HEK293T (cell line): ENCODE measurements around the gene PRSS53.

ENCODE experiments used
- CTCF ChIA-PET: fragments of 350-600 bp; formaldehyde crosslinking; extraction: SDS; loops from one replicate; lab custom pipeline; 2021; ENCODE audit warnings: antibody characterized with exemption, inconsistent platforms; lab: Yijun Ruan, JAX
- POLR2A ChIA-PET: fragments of 350-600 bp; formaldehyde crosslinking; extraction: SDS; loops from one replicate; lab custom pipeline; 2020; ENCODE audit warnings: antibody characterized with exemption, inconsistent platforms; lab: Yijun Ruan, JAX
- DNase-seq: peaks from one replicate; pipeline ENCODE4 v3.0.0; 2012; ENCODE audit warnings: mixed read lengths; ENCODE audit errors: extremely low spot score
- ARNT ChIP-seq: fragments of 450-650 bp; IDR thresholded peaks from 2 replicates; pipeline ENCODE4 v1.6.1; 2017; ENCODE audit warnings: mild to moderate bottlenecking
- BHLHE40 ChIP-seq: fragments of 450-650 bp; IDR thresholded peaks from 2 replicates; pipeline ENCODE4 v1.6.1; 2016; ENCODE audit warnings: mild to moderate bottlenecking, moderate library complexity, borderline replicate concordance
- CTBP1 ChIP-seq: fragments of 450-650 bp; IDR thresholded peaks from 2 replicates; pipeline ENCODE4 v1.6.1; 2016; ENCODE audit warnings: borderline replicate concordance
- ELF4 ChIP-seq: fragments of 450-650 bp; IDR thresholded peaks from 2 replicates; pipeline ENCODE4 v1.6.1; 2017; ENCODE audit warnings: antibody characterized with exemption
- FOXA1 ChIP-seq: fragments of 450-650 bp; IDR thresholded peaks from 2 replicates; pipeline ENCODE4 v1.6.1; 2016; ENCODE audit warnings: mild to moderate bottlenecking
- FOXK2 ChIP-seq: fragments of 450-650 bp; IDR thresholded peaks from 2 replicates; pipeline ENCODE4 v1.6.1; 2016; ENCODE audit warnings: mild to moderate bottlenecking
- FOXM1 ChIP-seq: fragments of 450-650 bp; IDR thresholded peaks from 2 replicates; pipeline ENCODE4 v1.6.1; 2017; ENCODE audit warnings: mild to moderate bottlenecking, borderline replicate concordance
- HDGF ChIP-seq: fragments of 450-650 bp; IDR thresholded peaks from 2 replicates; pipeline ENCODE4 v1.6.1; 2017; ENCODE audit warnings: antibody characterized with exemption, borderline replicate concordance
- L3MBTL2 ChIP-seq: fragments of 450-650 bp; conservative IDR thresholded peaks from 2 replicates; pipeline ENCODE4 v1.6.1; 2016; ENCODE audit warnings: mild to moderate bottlenecking
- LEF1 ChIP-seq: fragments of 450-650 bp; IDR thresholded peaks from 2 replicates; pipeline ENCODE4 v1.6.1; 2017; ENCODE audit warnings: mild to moderate bottlenecking, borderline replicate concordance
- NFRKB ChIP-seq: fragments of 450-650 bp; IDR thresholded peaks from 2 replicates; pipeline ENCODE4 v1.6.1; 2016; ENCODE audit warnings: mild to moderate bottlenecking, moderate library complexity
- PKNOX1 ChIP-seq: fragments of 450-650 bp; IDR thresholded peaks from 2 replicates; pipeline ENCODE4 v1.6.1; 2016
- SP1 ChIP-seq: fragments of 450-650 bp; IDR thresholded peaks from 2 replicates; pipeline ENCODE4 v1.6.1; 2017
- SUZ12 ChIP-seq: fragments of 450-650 bp; IDR thresholded peaks from 2 replicates; pipeline ENCODE4 v1.6.1; 2016; ENCODE audit warnings: mild to moderate bottlenecking
- TARDBP ChIP-seq: fragments of 450-650 bp; IDR thresholded peaks from 2 replicates; pipeline ENCODE4 v1.6.1; 2016
- ZNF384 ChIP-seq: fragments of 450-650 bp; IDR thresholded peaks from 2 replicates; pipeline ENCODE4 v1.6.1; 2016

Gene PRSS53

GRCh38 chr16:31099860-31100638 lies 11.3 kb upstream of the PRSS53 start:
- POLR2A ChIA-PET = interaction anchor here (2.9 kb wide), 1 partner anchor 17 kb away, joined by 13 read pairs; the partner anchor contains the start of gene KAT8
- DNase-seq = no peak
- CTCF ChIA-PET = interaction anchor here (0.7 to 1.2 kb wide), 2 partner anchors 17 to 28 kb away, joined by 3 read pairs; partner anchors contain the start of gene KAT8
- TF ChIP-seq L3MBTL2 = no peak
- no peak for TF ChIP-seq LEF1
- no peak for TF ChIP-seq CTBP1
- no peak for TF ChIP-seq BHLHE40
- TF ChIP-seq HDGF = no peak
- TF ChIP-seq ZNF384 = no peak
- no peak for TF ChIP-seq TARDBP
- no peak for TF ChIP-seq NFRKB
- TF ChIP-seq ELF4 = no peak
- no peak for TF ChIP-seq FOXA1
- no peak for TF ChIP-seq ARNT

- ChIA-PET CTCF (interaction anchor here (0.7 to 1.0 kb wide), 2 partner anchors 48 to 110 kb away, joined by 3 to 4 read pairs; partner anchors contain the start of gene HSD3B7), POLR2A (interaction anchor here (0.8 to 4.4 kb wide), 6 partner anchors 10 to 49 kb away, joined by 3 to 17 read pairs (median 6); partner anchors contain the start of genes KAT8, ZNF646 and ZNF668)
- no peak for TF ChIP-seq SUZ12
- TF ChIP-seq PKNOX1 = peak; percentile 91
- TF ChIP-seq ZNF384 = no peak
- no peak for TF ChIP-seq FOXA1
- no peak for TF ChIP-seq ARNT
- 0 out of 2 replicates have a peak, but pooled peaks have one; percentile 31 for TF ChIP-seq CTBP1
- no peak for TF ChIP-seq FOXM1
- TF ChIP-seq L3MBTL2 = peak; percentile 64
- no peak for TF ChIP-seq ELF4
- TF ChIP-seq TARDBP = no peak
- peak; percentile 90 for DNase-seq
These were observed 5.8 kb upstream of the PRSS53 start, which contains the start of gene VKORC1 for GRCh38 chr16:31094424-31095120. VKORC1 (minus strand) TSS chr16:31094797; CDS start chr16:31094729, 68 bp downstream.

- ChIA-PET POLR2A (interaction anchor here (0.8 to 4.4 kb wide), 6 partner anchors 9 to 50 kb away, joined by 3 to 17 read pairs (median 6); partner anchors contain the start of genes KAT8, ZNF646 and ZNF668), CTCF (interaction anchor here (0.7 to 1.0 kb wide), 2 partner anchors 48 to 109 kb away, joined by 3 to 4 read pairs; partner anchors contain the start of gene HSD3B7)
- DNase-seq = no peak
- TF ChIP-seq FOXA1 = no peak
- TF ChIP-seq HDGF = no peak
- TF ChIP-seq CTBP1 = no peak
- no peak for TF ChIP-seq ZNF384
- no peak for TF ChIP-seq PKNOX1
- TF ChIP-seq SUZ12 = no peak
- TF ChIP-seq LEF1 = no peak
- no peak for TF ChIP-seq FOXK2
- TF ChIP-seq BHLHE40 = no peak
- no peak for TF ChIP-seq SP1
- no peak for TF ChIP-seq NFRKB
- no peak for TF ChIP-seq FOXM1
- no peak for TF ChIP-seq TARDBP
- no peak for TF ChIP-seq ELF4
- TF ChIP-seq ARNT = no peak
- TF ChIP-seq L3MBTL2 = no peak
These were observed 5.3 kb upstream of the PRSS53 start for GRCh38 chr16:31094088-31094423.

- ChIA-PET POLR2A (interaction anchor here (0.8 to 4.4 kb wide), 6 partner anchors 8 to 87 kb away, joined by 3 to 17 read pairs (median 6); partner anchors contain the start of genes FUS, KAT8, ZNF646 and ZNF668), CTCF (no interaction called here)
- DNase-seq = peak; percentile 56
- TF ChIP-seq ZNF384 = peak; percentile 74
- TF ChIP-seq CTBP1 = no peak
- TF ChIP-seq FOXA1 = no peak
These were observed 4.5 kb upstream of the PRSS53 start for GRCh38 chr16:31093132-31093703.

- TF ChIP-seq FOXM1 (no peak), PKNOX1 (no peak), HDGF (no peak), SP1 (no peak), BHLHE40 (no peak), ELF4 (no peak), LEF1 (no peak), FOXA1 (no peak), L3MBTL2 (no peak)
- ChIA-PET POLR2A (interaction anchor here (1.1 to 4.4 kb wide), 3 partner anchors 18 to 87 kb away, joined by 3 to 17 read pairs (median 16); partner anchors contain the start of genes FUS, KAT8, ZNF646 and ZNF668), CTCF (no interaction called here)
- DNase-seq = no peak
These were observed 3.6 kb upstream of the PRSS53 start for GRCh38 chr16:31092330-31092729.
